Dendritic cell treated with granulocyte-macrophage colony-stimulating factor and Interleukin-4, amounts not matched to agents 40 ng/mL and 50 ng/mL, for 4 days (primary cell): ENCODE measurements around the gene ATP8B4.
A peak's percentile ranks its signal among the peaks of the same experiment; 100 is the strongest.

Experiments used
- H3K27ac Mint-ChIP-seq: one replicate; pipeline ENCODE4 v1.8.0; 2022; ENCODE audit warnings: mild to moderate bottlenecking, mixed read lengths
- H3K27me3 Mint-ChIP-seq: one replicate; pipeline ENCODE4 v1.8.0; 2022; ENCODE audit warnings: mild to moderate bottlenecking, mixed read lengths
- H3K36me3 Mint-ChIP-seq: one replicate; pipeline ENCODE4 v1.8.0; 2022; ENCODE audit warnings: low read depth, mixed read lengths
- H3K4me1 Mint-ChIP-seq: one replicate; pipeline ENCODE4 v1.8.0; 2022; ENCODE audit warnings: low read depth, mixed read lengths
- H3K4me3 Mint-ChIP-seq: one replicate; pipeline ENCODE4 v1.8.0; 2022; ENCODE audit warnings: mild to moderate bottlenecking, moderate library complexity, mixed read lengths
- H3K9me3 Mint-ChIP-seq: one replicate; pipeline ENCODE4 v1.8.0; 2022; ENCODE audit warnings: mixed read lengths
- intact Hi-C: fragments of 100-400 bp; cut with micrococcal nuclease; formaldehyde crosslinking; loops from one replicate; pipeline ENCODE4 v1.15.0; 2022

ATP8B4 gene

DNA sequence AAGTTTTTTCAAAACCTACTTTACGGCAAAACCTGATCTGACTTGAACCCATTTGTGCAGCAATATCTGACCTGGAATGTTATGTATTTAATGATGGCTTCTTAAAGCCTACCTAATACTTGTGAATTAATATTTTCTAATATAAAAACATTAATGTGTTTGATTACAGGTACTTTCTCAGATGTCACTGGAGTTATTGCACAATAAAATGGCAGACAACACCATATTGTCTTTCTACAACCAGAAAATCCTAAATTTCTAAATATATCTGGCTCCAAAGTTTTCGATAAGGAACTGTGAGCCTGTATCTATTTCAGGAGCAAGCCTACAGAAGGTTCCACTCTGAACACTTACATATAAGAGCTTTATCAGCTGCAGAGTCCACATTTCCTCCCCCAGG lies 184.5 kb downstream of the ATP8B4 start:
- Mint-ChIP-seq H3K27me3 (no peaks in the 10 kb centered on the region), H3K27ac (no peak overlapping the region), H3K36me3 (peaks cover 52% of the 10 kb centered on the region), H3K4me1 (peaks cover 5% of the 10 kb centered on the region), H3K4me3 (no peak overlapping the region), H3K9me3 (no peaks in the 10 kb centered on the region)
- intact Hi-C loops = no loop called here

DNA sequence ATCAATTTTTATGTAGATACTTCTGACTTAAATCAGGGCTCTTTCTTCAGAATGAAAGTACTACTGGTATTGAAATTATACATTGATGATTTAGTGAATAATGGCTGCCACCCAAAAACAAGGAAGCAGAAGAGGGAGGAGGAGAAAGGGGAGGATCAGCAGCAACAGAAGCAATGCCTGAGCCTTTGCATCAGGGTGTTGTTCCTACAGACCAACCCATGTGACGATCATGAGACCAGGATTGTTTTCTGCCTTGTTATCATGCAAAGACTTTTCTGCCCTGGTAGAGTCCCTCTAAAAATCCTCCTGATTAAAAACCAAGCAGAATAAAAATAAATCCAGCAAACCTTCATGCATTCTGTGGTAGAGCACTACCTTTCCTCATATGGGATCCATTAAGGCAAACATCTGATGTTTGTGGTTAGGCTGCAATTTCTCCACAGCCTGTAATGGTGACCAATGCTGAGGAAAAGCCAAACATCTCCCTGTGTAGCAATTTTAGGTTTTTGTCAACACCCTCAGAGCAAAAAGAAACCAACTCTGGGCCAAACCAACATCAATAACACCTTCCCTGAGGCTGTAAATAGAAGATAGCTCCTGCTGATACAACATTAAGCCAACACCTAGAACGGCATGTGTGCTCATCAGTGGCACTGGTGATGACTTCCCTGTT lies 191.7 kb downstream of the ATP8B4 start:
- peaks cover 6% of the 10 kb centered on the region for H3K4me1 Mint-ChIP-seq
- intact Hi-C loops = no loop called here
- no peaks in the 10 kb centered on the region for H3K9me3 Mint-ChIP-seq
- no peak overlapping the region for H3K4me3 Mint-ChIP-seq
- H3K36me3 Mint-ChIP-seq = peaks cover 42% of the 10 kb centered on the region
- H3K27ac Mint-ChIP-seq = no peak overlapping the region
- no peaks in the 10 kb centered on the region for H3K27me3 Mint-ChIP-seq

DNA sequence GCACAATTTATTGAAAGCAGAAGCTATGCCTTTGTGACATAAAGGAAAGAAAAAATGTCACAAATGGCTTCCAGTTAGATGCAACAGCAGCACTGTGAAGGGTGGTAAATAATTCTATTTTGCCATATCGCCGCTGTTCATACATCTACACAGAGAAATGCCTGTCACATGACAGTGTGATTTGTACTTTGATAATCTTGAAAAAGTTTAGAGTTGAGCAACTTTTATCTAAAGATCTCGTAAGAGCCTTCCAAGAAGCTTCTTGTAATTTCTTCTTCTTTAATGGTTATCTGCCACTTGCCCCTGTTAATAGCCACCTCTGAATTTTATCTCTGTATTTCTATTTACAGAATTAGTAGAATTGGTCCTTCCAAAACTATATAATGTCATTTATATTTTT lies 192.3 kb downstream of the ATP8B4 start:
- Mint-ChIP-seq H3K4me3 (no peak overlapping the region), H3K27ac (no peak overlapping the region), H3K9me3 (no peaks in the 10 kb centered on the region), H3K36me3 (peaks cover 46% of the 10 kb centered on the region), H3K4me1 (peaks cover 6% of the 10 kb centered on the region), H3K27me3 (no peaks in the 10 kb centered on the region)
- intact Hi-C loops = no loop called here

DNA sequence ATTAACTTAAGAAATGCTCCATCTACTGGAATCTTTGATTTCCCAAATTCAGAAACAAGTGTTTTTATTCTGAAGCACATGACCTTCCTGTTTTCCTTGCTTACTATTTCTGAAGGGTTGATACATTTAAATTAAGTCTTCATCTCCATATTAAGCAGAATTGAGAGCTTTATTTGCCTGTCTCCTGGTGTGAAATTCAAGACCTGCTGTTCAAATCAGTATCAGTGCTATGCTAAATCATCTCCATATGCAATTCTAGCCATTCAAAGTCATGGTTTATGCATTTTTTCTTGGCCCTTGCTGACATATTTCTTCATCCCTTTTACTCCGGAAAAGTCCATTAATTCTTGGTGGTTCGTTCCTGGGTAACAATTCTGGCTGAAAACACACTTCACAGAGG lies 195.4 kb downstream of the ATP8B4 start:
- peaks cover 63% of the 10 kb centered on the region for H3K36me3 Mint-ChIP-seq
- H3K27me3 Mint-ChIP-seq = no peaks in the 10 kb centered on the region
- H3K4me1 Mint-ChIP-seq = peaks cover 6% of the 10 kb centered on the region
- H3K4me3 Mint-ChIP-seq = no peak overlapping the region
- no peaks in the 10 kb centered on the region for H3K9me3 Mint-ChIP-seq
- intact Hi-C loops = no loop called here
- no peak overlapping the region for H3K27ac Mint-ChIP-seq

DNA sequence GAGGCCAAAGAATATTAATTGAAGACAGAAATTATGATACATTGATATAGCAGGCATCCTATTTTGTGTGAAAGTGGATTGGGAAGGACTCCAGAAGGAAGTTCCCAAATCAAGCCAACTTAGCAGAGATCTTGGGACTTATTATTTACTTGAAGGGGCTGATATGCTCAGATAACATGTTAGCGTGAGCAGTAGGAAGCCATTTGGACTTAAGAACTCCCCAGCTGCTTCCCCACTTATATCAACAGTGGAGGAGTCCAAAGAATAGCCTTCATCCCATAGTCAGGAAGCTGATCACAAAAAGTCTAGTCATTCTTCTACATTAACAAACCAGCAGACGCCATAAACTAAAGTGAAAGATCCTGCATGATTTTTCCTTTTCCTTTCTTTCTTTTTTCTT lies 200.0 kb downstream of the ATP8B4 start:
- H3K27ac Mint-ChIP-seq = no peak overlapping the region
- no peaks in the 10 kb centered on the region for H3K9me3 Mint-ChIP-seq
- H3K36me3 Mint-ChIP-seq = peaks cover 82% of the 10 kb centered on the region
- no peak overlapping the region for H3K4me3 Mint-ChIP-seq
- intact Hi-C loops = no loop called here
- H3K27me3 Mint-ChIP-seq = no peaks in the 10 kb centered on the region
- H3K4me1 Mint-ChIP-seq = peaks cover 6% of the 10 kb centered on the region

DNA sequence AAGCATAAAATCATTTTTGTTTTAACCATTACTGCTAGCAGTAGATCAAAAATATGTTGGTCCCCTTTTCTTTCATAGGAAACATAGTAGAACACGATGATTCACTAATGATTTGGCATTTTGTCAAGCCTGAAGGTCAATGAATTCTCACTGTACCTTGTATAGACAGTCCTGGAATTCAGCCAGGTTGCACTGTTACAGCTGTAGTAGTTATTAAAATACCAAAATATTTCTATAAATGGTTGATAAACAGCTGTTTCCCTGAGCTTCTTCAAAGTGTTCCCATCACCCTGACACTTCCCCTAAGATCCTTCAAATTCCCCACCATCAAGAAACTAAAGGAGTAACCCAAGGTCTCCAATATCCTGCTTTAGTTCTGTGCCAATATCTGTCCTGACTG lies 200.9 kb downstream of the ATP8B4 start:
- Mint-ChIP-seq H3K27me3 (no peaks in the 10 kb centered on the region), H3K4me3 (no peak overlapping the region), H3K9me3 (no peaks in the 10 kb centered on the region), H3K36me3 (peaks cover 82% of the 10 kb centered on the region), H3K27ac (no peak overlapping the region), H3K4me1 (peaks cover 6% of the 10 kb centered on the region)
- intact Hi-C loops = no loop called here

DNA sequence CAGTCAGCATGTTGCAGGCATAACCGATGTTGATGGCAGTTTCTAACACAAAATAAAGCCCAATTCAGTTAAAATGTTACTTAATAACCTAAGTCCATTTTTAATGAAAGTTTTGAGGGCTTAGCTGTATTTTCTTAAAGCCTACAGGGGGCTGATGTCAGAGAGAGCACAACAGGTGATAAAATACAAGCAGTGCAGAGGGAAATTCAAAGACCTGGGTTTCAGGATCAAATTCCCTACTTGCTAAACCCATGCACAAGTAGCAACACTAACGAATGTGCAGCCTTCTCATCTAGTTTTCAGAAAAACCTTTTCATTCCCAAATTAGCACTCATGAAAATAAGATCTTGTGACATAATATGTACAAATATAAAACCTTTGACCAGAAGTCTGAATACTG lies 202.0 kb downstream of the ATP8B4 start:
- no peaks in the 10 kb centered on the region for H3K27me3 Mint-ChIP-seq
- no peak overlapping the region for H3K4me3 Mint-ChIP-seq
- H3K36me3 Mint-ChIP-seq = peaks cover 82% of the 10 kb centered on the region
- H3K4me1 Mint-ChIP-seq = peaks cover 6% of the 10 kb centered on the region
- H3K9me3 Mint-ChIP-seq = peaks cover 5% of the 10 kb centered on the region
- H3K27ac Mint-ChIP-seq = no peak overlapping the region
- intact Hi-C loops = no loop called here

DNA sequence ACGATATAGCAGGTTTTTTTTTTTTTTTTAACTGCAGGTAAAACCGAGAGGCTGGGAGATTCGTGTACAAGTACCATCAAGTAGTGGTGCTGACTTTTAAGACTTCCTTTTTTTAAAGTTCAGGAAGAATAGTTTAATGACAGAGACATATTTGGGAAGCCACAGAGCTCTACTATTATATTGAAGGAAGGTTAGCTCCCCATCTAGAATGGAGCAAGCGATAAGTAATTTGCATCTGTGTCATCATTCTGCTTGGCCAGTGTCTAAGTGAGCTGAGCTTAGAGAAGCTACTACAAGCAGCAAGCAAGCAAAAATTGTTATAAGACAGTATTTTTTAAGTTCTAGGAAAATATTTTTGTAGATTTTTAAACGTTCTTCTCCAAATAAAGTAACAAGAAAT lies 203.2 kb downstream of the ATP8B4 start:
- no peak overlapping the region for H3K27ac Mint-ChIP-seq
- peaks cover 85% of the 10 kb centered on the region for H3K36me3 Mint-ChIP-seq
- no peak overlapping the region for H3K4me3 Mint-ChIP-seq
- H3K9me3 Mint-ChIP-seq = peaks cover 11% of the 10 kb centered on the region
- H3K27me3 Mint-ChIP-seq = no peaks in the 10 kb centered on the region
- intact Hi-C loops = no loop called here
- peaks cover 6% of the 10 kb centered on the region for H3K4me1 Mint-ChIP-seq

DNA sequence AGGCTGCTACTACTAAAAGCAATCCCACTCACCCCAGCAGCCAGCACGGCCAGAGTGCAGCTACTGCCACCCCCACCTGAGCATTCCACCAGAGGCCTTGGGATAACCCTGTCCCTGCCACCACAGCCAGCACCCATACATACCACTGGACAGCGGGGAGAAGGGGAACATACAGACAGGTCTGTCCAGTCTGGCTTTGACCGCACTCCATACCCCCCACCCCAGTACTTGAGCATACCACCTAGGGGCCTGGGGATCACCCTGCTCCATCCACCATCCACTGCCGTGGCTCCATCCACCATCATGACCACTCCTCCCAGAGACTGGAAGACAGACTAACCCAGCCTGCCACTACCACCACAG lies 210.1 kb downstream of the ATP8B4 start:
- H3K36me3 Mint-ChIP-seq = peaks cover 90% of the 10 kb centered on the region
- intact Hi-C loops = no loop called here

DNA sequence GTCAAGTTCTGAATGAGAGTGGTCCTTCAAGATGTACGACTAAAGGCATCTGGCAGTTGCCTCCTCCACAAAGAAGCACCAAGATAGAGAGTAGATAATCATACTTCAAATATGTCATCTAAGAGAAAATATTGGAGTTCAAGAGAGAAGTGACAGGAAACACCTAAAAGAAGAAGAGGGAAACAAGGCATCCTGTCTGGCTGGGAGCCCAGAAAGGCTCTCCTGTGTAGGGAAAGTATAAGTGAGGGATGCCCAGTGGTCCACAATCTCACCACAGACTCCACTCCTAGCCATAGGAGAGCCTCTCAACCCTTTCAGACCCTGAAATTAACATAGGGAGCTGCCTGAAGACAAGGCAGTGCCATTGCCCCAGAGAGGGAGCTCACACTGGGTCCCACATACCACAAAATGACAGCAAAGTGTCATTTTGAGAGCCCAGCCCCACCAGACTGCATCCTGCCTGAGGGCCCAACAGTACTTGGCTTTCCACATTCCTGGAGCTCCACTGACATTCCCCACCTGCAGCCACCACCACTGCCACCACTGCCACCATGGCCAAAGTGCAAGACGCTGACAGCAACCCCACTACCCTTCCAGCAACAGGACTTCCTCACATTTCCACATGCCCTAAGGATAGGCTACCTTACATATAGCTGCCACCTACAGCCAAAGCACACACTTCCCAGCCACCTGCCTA lies 210.6 kb downstream of the ATP8B4 start:
- Mint-ChIP-seq H3K4me1 (peaks cover 19% of the 10 kb centered on the region), H3K9me3 (peaks cover 20% of the 10 kb centered on the region), H3K36me3 (peaks cover 90% of the 10 kb centered on the region), H3K4me3 (no peak overlapping the region), H3K27me3 (no peaks in the 10 kb centered on the region), H3K27ac (peak overlapping the region; percentile 22)
- intact Hi-C loops = no loop called here

More for the DNA sequence above, 210.1 kb downstream of the ATP8B4 start:
- Mint-ChIP-seq H3K9me3 (peaks cover 20% of the 10 kb centered on the region), H3K27ac (no peak overlapping the region), H3K4me1 (peaks cover 19% of the 10 kb centered on the region), H3K27me3 (no peaks in the 10 kb centered on the region), H3K4me3 (no peak overlapping the region)

DNA sequence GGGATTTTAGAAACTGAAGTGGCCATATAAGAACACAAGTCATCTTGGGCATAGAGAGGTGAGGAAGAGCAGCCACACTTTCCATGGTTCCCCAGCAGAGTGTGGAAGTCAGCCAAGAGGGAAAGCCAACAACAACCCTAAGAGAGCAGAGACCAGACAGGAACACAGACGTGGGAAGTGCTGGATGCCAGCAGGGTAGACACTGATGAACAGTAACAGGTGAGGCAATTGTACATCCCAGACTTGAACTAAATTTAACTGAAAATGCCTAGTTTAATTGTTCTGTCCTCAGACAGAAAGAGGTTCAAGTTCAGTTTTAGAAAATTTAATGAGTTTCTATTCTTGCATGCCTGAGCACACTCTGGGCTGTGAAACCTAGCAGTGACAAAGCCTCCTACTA lies 212.1 kb downstream of the ATP8B4 start:
- H3K36me3 Mint-ChIP-seq = peaks cover 90% of the 10 kb centered on the region
- intact Hi-C loops = no loop called here
- no peak overlapping the region for H3K27ac Mint-ChIP-seq
- H3K4me1 Mint-ChIP-seq = peaks cover 19% of the 10 kb centered on the region
- H3K27me3 Mint-ChIP-seq = no peaks in the 10 kb centered on the region
- peaks cover 15% of the 10 kb centered on the region for H3K9me3 Mint-ChIP-seq
- no peak overlapping the region for H3K4me3 Mint-ChIP-seq

DNA sequence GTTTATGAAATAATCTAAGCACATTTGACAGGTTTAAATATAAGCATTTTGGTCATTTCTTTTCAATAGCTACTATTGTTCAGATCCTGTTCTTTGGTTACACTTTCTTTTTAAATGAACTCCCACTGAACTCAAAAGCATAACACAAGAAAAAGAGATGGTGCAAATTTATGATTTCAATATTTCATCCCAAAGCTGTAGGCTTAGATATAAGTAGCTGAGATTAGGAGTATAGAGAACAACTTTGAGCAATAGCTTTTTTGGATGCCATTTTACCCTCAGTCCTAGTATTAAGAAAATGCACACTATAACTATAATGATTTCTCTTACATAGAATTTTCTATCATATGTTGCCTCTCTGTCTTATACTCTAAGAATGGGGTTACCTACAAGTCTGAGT lies 213.8 kb downstream of the ATP8B4 start:
- H3K36me3 Mint-ChIP-seq = peaks cover 83% of the 10 kb centered on the region

DNA sequence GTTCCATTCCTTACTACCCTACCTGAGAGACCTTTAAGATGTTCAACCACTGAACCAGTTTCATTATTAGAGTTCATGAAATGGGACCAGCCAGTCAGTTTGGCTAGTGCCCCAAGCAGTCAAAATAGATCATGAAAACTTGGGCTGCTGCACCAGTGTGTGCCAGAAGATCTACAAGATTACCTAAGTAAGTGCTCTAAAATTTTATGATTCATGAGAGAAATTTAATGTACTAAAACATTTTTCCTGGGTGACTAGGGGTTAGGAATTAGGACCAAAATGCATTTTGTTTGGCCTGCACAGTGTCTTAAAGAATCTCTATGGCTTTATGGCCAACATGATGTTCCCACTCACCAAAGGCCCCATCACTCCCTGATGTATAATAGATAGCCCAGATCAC lies 214.7 kb downstream of the ATP8B4 start:
- Mint-ChIP-seq H3K4me1 (peaks cover 14% of the 10 kb centered on the region), H3K4me3 (no peak overlapping the region), H3K36me3 (peaks cover 81% of the 10 kb centered on the region), H3K9me3 (no peaks in the 10 kb centered on the region), H3K27me3 (no peaks in the 10 kb centered on the region), H3K27ac (no peak overlapping the region)
- intact Hi-C loops = no loop called here

More for the DNA sequence above, 213.8 kb downstream of the ATP8B4 start:
- Mint-ChIP-seq H3K9me3 (peaks cover 6% of the 10 kb centered on the region), H3K4me3 (no peak overlapping the region), H3K27ac (no peak overlapping the region), H3K27me3 (no peaks in the 10 kb centered on the region), H3K4me1 (peaks cover 19% of the 10 kb centered on the region)
- intact Hi-C loops = no loop called here

DNA sequence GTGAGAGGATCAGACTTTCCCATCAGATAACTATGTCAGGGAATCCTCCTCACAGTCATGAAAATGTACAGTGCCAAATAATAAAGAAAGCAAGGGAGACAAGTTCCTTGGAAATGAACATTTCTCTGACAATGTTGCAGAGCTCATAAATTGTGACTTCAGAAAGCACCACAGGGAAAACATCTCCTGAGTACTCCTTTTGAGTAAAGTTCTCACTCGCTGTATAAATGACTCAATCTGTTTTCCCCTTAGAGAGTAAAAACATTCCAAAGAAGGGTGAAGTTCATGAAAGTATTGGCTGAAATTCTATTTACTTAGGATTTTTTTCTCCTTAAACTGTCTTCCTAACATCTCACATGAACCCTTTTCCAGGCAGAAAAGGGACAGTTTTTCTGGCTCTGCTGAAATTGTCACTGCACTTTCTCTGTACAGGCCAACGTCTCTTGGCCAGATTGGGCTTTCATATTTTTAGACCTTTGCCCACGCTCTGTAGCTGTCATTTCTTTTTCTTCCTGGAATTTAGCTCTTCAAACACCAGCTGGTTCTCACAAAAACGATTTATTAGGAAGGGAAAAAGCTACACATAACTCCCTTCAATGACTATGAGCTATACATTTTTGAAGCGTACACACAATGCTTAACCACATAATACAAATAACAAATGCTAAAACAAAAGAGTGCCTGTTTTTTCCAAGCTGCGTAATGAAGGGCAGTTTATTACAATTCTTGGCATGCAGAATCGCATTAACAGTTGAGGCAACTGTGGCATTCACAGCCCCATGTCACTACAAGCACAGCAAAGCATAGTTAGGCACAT lies 216.1 kb downstream of the ATP8B4 start:
- Mint-ChIP-seq H3K27me3 (no peaks in the 10 kb centered on the region), H3K4me1 (peaks cover under 1% of the 10 kb centered on the region), H3K4me3 (no peak overlapping the region), H3K36me3 (peaks cover 77% of the 10 kb centered on the region), H3K9me3 (no peaks in the 10 kb centered on the region), H3K27ac (no peak overlapping the region)
- intact Hi-C loops = no loop called here
